GM18505 (cell line): ENCODE results near the gene PSMD7.

ENCODE experiments used
- ATAC-seq: cut with Tn5 transposase; IDR thresholded peaks from one replicate; pipeline ENCODE4 v1.9.1; 2021; ENCODE audit not compliant: unreplicated experiment
- POLR2A ChIP-seq: IDR thresholded peaks from 4 replicates; pipeline ENCODE4 v1.6.1; 2011; ENCODE audit warnings: borderline replicate concordance; ENCODE audit not compliant: insufficient read depth, insufficient read length; ENCODE audit errors: extremely low read depth

PSMD7 gene

GRCh38 chr16:74281300-74281699 lies 15.3 kb upstream of the PSMD7 start:
- no peak for ATAC-seq
- no peak for TF ChIP-seq POLR2A

- no peak for TF ChIP-seq POLR2A
- no peak for ATAC-seq
Measured at GRCh38 chr16:74283716-74284115, 12.9 kb upstream of the PSMD7 start.

GRCh38 chr16:74288065-74288464 lies 8.5 kb upstream of the PSMD7 start:
- no peak for TF ChIP-seq POLR2A
- no peak for ATAC-seq

- TF ChIP-seq POLR2A = no peak
- ATAC-seq = no peak
Measured at GRCh38 chr16:74290356-74290755, 6.3 kb upstream of the PSMD7 start.

GRCh38 chr16:74291176-74291575 lies 5.4 kb upstream of the PSMD7 start:
- no peak for ATAC-seq
- TF ChIP-seq POLR2A = no peak

GRCh38 chr16:74291577-74292208 lies 4.9 kb upstream of the PSMD7 start:
- no peak for ATAC-seq
- TF ChIP-seq POLR2A = no peak

- ATAC-seq = peak; percentile 17
- no peak for TF ChIP-seq POLR2A
Measured at GRCh38 chr16:74296104-74296431, 546 bp upstream of the PSMD7 start.

- TF ChIP-seq POLR2A = no peak
- ATAC-seq = peak; percentile 29
Measured at GRCh38 chr16:74297145-74297665, 591 bp downstream of the PSMD7 start.

- ATAC-seq = no peak
- no peak for TF ChIP-seq POLR2A
Measured at GRCh38 chr16:74298104-74298503, 1.5 kb downstream of the PSMD7 start.

- TF ChIP-seq POLR2A = no peak
- no peak for ATAC-seq
Measured at GRCh38 chr16:74302341-74302740, 5.7 kb downstream of the PSMD7 start.

GRCh38 chr16:74304164-74304834 lies 7.7 kb downstream of the PSMD7 start:
- ATAC-seq = no peak
- TF ChIP-seq POLR2A = no peak

- ATAC-seq = no peak
- no peak for TF ChIP-seq POLR2A
Measured at GRCh38 chr16:74304835-74305176, 8.2 kb downstream of the PSMD7 start.

- no peak for ATAC-seq
- no peak for TF ChIP-seq POLR2A
Measured at GRCh38 chr16:74305281-74305680, 8.7 kb downstream of the PSMD7 start.

GRCh38 chr16:74305978-74306784 lies 9.6 kb downstream of the PSMD7 start:
- no peak for TF ChIP-seq POLR2A
- no peak for ATAC-seq
